Neural cell (in vitro differentiated cells): ENCODE results near the gene SBNO2.

Source experiments
- CTCF ChIP-seq: fragments of 450-650 bp; IDR thresholded peaks from 2 replicates; pipeline ENCODE4 v1.5.1; 2014; ENCODE audit warnings: antibody characterized with exemption, mild to moderate bottlenecking, moderate library complexity; ENCODE audit not compliant: poor library complexity, severe bottlenecking
- EZH2 ChIP-seq: fragments of 200-600, 300-800 bp; shearing (Covaris generic), sonication (generic); IDR thresholded peaks from 2 replicates; pipeline ENCODE4 v1.6.1; 2014; ENCODE audit warnings: antibody characterized with exemption, low read length, borderline replicate concordance, mild to moderate bottlenecking; ENCODE audit not compliant: insufficient read depth, poor library complexity, severe bottlenecking
- POLR2AphosphoS5 ChIP-seq: IDR thresholded peaks from 2 replicates; pipeline ENCODE4 v1.6.1; 2012
- RAD21 ChIP-seq: fragments of 450-650 bp; conservative IDR thresholded peaks from 2 replicates; pipeline ENCODE4 v1.6.1; 2014; ENCODE audit warnings: antibody characterized with exemption, mild to moderate bottlenecking, moderate library complexity
- SMC3 ChIP-seq: fragments of 450-650 bp; conservative IDR thresholded peaks from 2 replicates; pipeline ENCODE4 v1.6.1; 2014; ENCODE audit warnings: antibody characterized with exemption, mild to moderate bottlenecking, moderate library complexity; ENCODE audit not compliant: poor library complexity
- TAF1 ChIP-seq: IDR thresholded peaks from 2 replicates; pipeline ENCODE4 v1.6.1; 2012; ENCODE audit warnings: low read depth

- TF ChIP-seq CTCF = no peak
- TF ChIP-seq POLR2AphosphoS5 = no peak
- no peak for TF ChIP-seq RAD21
- TF ChIP-seq EZH2 = no peak
- no peak for TF ChIP-seq SMC3
- no peak for TF ChIP-seq TAF1
These were observed 92.5 kb downstream of the SBNO2 start for GRCh38 chr19:1081301-1082164.
